Measurements from ENCODE around the gene CYTH2. TPM values are rescaled to one million over a fixed set of nuclear protein-coding genes. Genes with fewer than 3 reads are reported as not detected.

The CYTH2 gene
- total and polyA plus RNA-seq, 2 of the 8 experiments (the other 6 are each of a cell fraction or from before 2014, with no cell fraction given) = 43.7 to 71.4 TPM

- Histone ChIP-seq H2BK15ac (ENCODE audit: low read length) (no peak within 1 kb of the TSS), H3K4me1 (replicated peaks in 1 of 4; ENCODE audit: control insufficient read depth in 3 of 4, insufficient read depth in 4 of 4, low read length in 3 of 4) (peaks cover 0 to 5% (median 4%) of the 10 kb centered on the region in 4 experiments; a peak in 4 of 7 replicates), H4K5ac (ENCODE audit: insufficient read length, low read depth, low read length) (peak within 1 kb of the TSS; percentile 63), H3K36me3 (ENCODE audit: control insufficient read depth in 2 of 4, insufficient read depth in 4 of 4, low read length in 3 of 4) (peaks cover 12 to 32% (median 26%) of the 10 kb centered on the region in 4 experiments), H3K27ac (ENCODE audit: low read depth, low read length) (peak within 1 kb of the TSS; percentile 62), H4K91ac (replicated peaks; ENCODE audit: insufficient read length, low read length) (peak within 1 kb of the TSS; percentile 61), H3K4me3 (ENCODE audit: extremely low read depth in 1 of 4, insufficient read depth in 2 of 4, low read depth in 3 of 4, low read length in 4 of 4) (peak within 1 kb of the TSS; percentile 80 to 99 (median 95)), H2BK12ac (ENCODE audit: low read depth, low read length) (no peak within 1 kb of the TSS; the same call in 1 of the 2 replicates), H3K14ac (ENCODE audit: insufficient read length) (no peak within 1 kb of the TSS), H2BK120ac (replicated peaks; ENCODE audit: low read depth, low read length) (no peak within 1 kb of the TSS), H3K4ac (replicated peaks; ENCODE audit: insufficient read length, low read depth, low read length) (peak within 1 kb of the TSS; percentile 61), H4K8ac (ENCODE audit: extremely low read depth, insufficient read depth, low read length) (peak within 1 kb of the TSS; percentile 98; the same call in 1 of the 2 replicates), H3K9ac (replicated peaks in 1 of 4; ENCODE audit: extremely low read depth in 1 of 4, low read depth in 3 of 4, low read length in 3 of 4) (peak within 1 kb of the TSS; percentile 64 to 93 (median 92)), H3K56ac (replicated peaks; ENCODE audit: insufficient read length, low read depth, low read length) (peak within 1 kb of the TSS; percentile 62), H3K23me2 (ENCODE audit: low read depth, low read length) (peaks cover 9% of the 10 kb centered on the region), H2AFZ (ENCODE audit: low read length) (peak within 1 kb of the TSS; percentile 54), H3K79me1 (ENCODE audit: low read depth, low read length) (peaks cover 2% of the 10 kb centered on the region; the same call in 1 of the 2 replicates), H3K27me3 (replicated peaks in 1 of 4; ENCODE audit: control insufficient read depth in 3 of 4, extremely low read depth in 1 of 4, insufficient read depth in 3 of 4, low read length in 3 of 4) (no peaks in the 10 kb centered on the region), H2AK5ac (ENCODE audit: low read depth, low read length) (no peak within 1 kb of the TSS), H3K9me3 (ENCODE audit: insufficient read depth in 2 of 2, low read depth in 1 of 2, low read length in 1 of 2) (no peaks in the 10 kb centered on the region), H3K23ac (ENCODE audit: insufficient read length) (no peak within 1 kb of the TSS), H3K18ac (ENCODE audit: extremely low read depth, low read length) (no peak within 1 kb of the TSS; the same call in 1 of the 2 replicates), H3K4me2 (ENCODE audit: insufficient read depth in 1 of 2, low read depth in 2 of 2, low read length in 2 of 2) (peak within 1 kb of the TSS; percentile 53 to 85), H3K79me2 (ENCODE audit: control insufficient read depth in 1 of 2, insufficient read depth in 2 of 2, low read length in 2 of 2) (peaks cover 0 to 8% of the 10 kb centered on the region in 2 experiments; a peak in 2 of 4 replicates), H2BK20ac (ENCODE audit: low read length) (no peak within 1 kb of the TSS), H4K20me1 (replicated peaks in 1 of 2; ENCODE audit: control insufficient read depth in 1 of 2, insufficient read depth in 2 of 2, low read length in 2 of 2) (peaks cover 0 to 11% of the 10 kb centered on the region in 2 experiments), H2BK5ac (ENCODE audit: low read depth, low read length) (peak within 1 kb of the TSS; percentile 63)
- ChIA-PET POLR2A (ENCODE audit: partially characterized antibody) (interaction anchor here (0.6 to 3.0 kb wide), 27 partner anchors 8 to 112 kb away, joined by 3 to 17 read pairs (median 4); partner anchors contain the start of genes GRIN2D, KCNJ14, KDELR1 and TMEM143), CTCF (ENCODE audit: partially characterized antibody) (interaction anchor here (0.7 to 1.9 kb wide), 10 partner anchors 10 to 169 kb away, joined by 3 to 8 read pairs (median 4); partner anchors contain the start of genes KCNJ14 and KDELR1)
- DNase-seq (ENCODE audit: low read depth in 1 of 2, low spot score in 2 of 2) (peak; percentile 90 to 91), FAIRE-seq (peak; percentile 89)
- 1% methylated on average over 60 of the region's 61 CpGs; no CpG with 5 or more reads in 1 of the 2 experiments for WGBS, 2 experiments (ENCODE audit: extremely low coverage in 1 of 2, insufficient coverage in 1 of 2, insufficient read length in 1 of 2, insufficient replicate concordance in 2 of 2, low coverage in 1 of 2, low lambda C conversion rate in 2 of 2, missing lambda C conversion rate in 1 of 2)
- TF ChIP-seq USF2 (IDR thresholded peaks at IDR 0.05; ENCODE audit: low read length) (no peak), SP1 (IDR thresholded peaks at IDR 0.05; ENCODE audit: low read depth, low read length) (no peak), ZNF274 (IDR thresholded peaks at IDR 0.05; ENCODE audit: borderline replicate concordance, extremely low read depth, low read length) (no peak), RXRA (IDR thresholded peaks at IDR 0.05; ENCODE audit: insufficient read depth, low read depth, low read length) (no peak), SIX5 (IDR thresholded peaks at IDR 0.05; ENCODE audit: low read depth, low read length) (peak; percentile 83), POLR2AphosphoS5 (IDR thresholded peaks at IDR 0.05; ENCODE audit: low read depth, low read length) (peak; percentile 83), SIRT6 (IDR thresholded peaks at IDR 0.05; ENCODE audit: low read length) (no peak), NRF1 (IDR thresholded peaks at IDR 0.05; ENCODE audit: low read depth, low read length) (no peak), POLR2A (IDR thresholded peaks at IDR 0.05; ENCODE audit: control extremely low read depth in 1 of 2, low read depth in 2 of 2, low read length in 2 of 2) (peak; percentile 47 to 94), SIN3A (conservative IDR thresholded peaks at IDR 0.05 in 1 of 2, IDR thresholded peaks at IDR 0.05 in 1 of 2; ENCODE audit: low read depth in 1 of 2, low read length in 2 of 2) (peak; percentile 74 to 95; a peak in 3 of 4 replicates)
Measured at GRCh38 chr19:48445606-48446481, 23.3 kb upstream of the CYTH2 start, which contains the start of gene GRWD1. Gene GRWD1 (plus strand): TSS chr19:48445983. CDS start chr19:48446006, 23 bp downstream.
